Stimulated activated CD4-positive, alpha-beta T cell treated with anti-CD3 and anti-CD28 coated beads, Interleukin-2, amount 100 ng/mL, for 24 hours (primary cell): ENCODE results near the gene RGL1.

Experiments used
- DNase-seq, 2 donors: peaks; one replicate each; pipeline ENCODE4 v3.0.0-alpha.2; 2020

RGL1 gene

GRCh38 chr1:183870351-183871077 lies 65.6 kb downstream of the RGL1 start:
- DNase-seq = no peak

DNA sequence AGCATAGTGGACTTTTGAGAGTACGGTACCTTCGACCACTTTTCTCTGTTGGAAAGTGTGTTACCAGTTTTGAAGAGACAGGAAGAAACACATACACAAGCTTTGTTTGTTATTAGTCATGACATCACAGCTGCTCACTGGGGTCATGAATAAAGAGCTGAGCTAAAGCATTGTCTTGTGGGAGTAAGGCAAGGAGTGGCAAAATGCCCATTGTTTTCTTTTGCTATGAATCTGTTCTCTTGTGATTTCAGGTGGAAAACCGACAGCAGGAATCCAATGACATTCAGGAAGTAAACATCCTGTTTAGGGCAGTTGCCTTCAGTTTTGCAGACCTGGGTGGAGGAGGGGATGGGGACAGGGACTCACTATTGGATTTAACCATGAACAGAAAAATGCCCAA lies 66.2 kb downstream of the RGL1 start:
- DNase-seq = no peak

DNA sequence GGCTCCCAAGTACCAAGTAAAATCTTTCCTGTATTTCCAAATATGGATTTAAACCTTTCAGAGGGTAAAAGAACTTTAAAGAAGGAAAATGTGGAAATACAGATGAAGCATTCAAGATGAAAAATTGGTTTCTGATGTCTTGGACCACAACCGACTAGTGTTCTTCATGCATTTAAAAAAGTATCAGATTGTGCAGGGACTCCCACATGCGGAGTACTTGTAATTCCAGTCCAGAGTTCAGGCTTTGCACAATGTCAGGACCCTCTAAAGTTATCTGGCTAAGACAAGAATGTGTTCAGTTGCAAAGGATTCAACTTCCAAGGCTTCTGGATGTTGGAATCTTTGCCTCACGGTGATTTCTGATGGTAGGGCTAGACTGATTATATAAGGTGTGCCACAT lies 66.7 kb downstream of the RGL1 start:
- DNase-seq = no peak

DNA sequence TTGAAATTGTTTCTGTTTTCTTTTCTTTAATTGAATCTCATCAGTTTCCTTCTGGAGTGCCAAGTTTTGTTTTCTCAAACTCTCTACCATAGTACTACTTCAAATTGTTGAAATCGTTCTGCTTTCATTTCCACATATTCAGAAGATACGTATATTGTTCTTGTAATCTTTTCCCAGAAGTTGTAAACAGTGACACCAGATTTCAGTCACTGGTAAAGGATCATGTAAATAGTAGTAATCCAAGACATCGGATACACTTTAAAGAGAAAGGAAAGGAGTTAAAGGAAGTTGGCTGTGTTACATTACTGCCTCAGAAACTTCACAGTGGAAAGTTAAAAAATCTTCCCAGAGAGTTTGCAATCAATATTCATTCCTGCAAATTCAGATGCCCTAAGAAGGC lies 67.5 kb downstream of the RGL1 start:
- DNase-seq = no peak

GRCh38 chr1:183873642-183874041 lies 68.7 kb downstream of the RGL1 start:
- no peak for DNase-seq

- no peak for DNase-seq
These were observed 71.4 kb downstream of the RGL1 start for GRCh38 chr1:183876309-183876708.

GRCh38 chr1:183877053-183877720 lies 72.3 kb downstream of the RGL1 start:
- no peak for DNase-seq

GRCh38 chr1:183879494-183879893 lies 74.6 kb downstream of the RGL1 start:
- no peak for DNase-seq

- DNase-seq = no peak
These were observed 75.0 kb downstream of the RGL1 start for GRCh38 chr1:183879966-183880365.

DNA sequence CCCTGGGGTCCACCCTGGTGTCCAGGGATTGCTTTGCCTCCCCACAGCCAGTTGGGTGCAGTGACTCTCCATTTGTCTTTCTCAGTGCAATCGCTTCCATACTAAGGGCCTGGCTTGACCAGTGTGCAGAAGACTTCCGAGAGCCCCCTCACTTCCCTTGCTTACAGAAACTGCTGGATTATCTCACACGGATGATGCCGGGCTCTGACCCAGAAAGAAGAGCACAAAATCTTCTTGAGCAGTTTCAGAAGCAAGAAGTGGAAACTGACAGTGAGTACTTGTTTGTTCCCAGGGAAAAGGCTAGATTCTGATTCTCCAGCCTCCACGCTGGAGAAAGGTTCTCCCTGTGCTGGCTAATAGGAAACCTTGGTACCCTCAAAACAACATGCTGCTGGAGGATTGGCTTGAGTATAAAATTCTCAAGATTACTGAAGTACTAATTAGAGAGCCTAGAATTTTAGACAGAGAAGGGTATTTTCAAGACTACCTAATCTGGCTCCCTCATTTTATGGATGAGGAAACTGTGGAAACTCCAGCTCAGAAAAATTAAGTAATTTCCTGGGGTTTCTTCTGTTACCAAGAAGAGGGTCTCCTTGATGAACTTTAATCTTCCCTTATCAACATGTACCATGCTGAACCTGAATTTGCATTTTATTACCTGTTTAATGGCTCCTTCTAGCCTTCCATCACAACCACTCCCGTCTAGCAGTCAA lies 75.8 kb downstream of the RGL1 start:
- DNase-seq = no peak

- no peak for DNase-seq
These were observed 76.6 kb downstream of the RGL1 start for GRCh38 chr1:183881387-183882131.

GRCh38 chr1:183882335-183883167 lies 77.6 kb downstream of the RGL1 start:
- no peak for DNase-seq

- no peak for DNase-seq
These were observed 78.7 kb downstream of the RGL1 start for GRCh38 chr1:183883623-183884022.

DNA sequence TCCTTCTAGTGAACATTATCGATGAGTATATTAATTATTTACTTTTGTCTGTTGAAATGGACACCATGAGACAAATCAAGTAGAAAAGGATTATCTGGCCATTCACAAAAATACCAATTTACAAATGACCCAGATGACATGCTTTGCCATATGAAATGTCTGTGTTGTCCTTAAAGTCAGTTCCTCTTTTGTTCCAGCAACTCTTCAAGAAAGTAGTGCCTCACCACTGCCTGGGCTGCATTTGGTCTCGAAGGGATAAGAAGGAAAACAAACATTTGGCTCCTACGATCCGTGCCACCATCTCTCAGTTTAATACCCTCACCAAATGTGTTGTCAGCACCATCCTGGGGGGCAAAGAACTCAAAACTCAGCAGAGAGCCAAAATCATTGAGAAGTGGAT lies 79.6 kb downstream of the RGL1 start:
- DNase-seq = no peak

- no peak for DNase-seq
These were observed 80.3 kb downstream of the RGL1 start for GRCh38 chr1:183885142-183885735.

- no peak for DNase-seq
These were observed 81.3 kb downstream of the RGL1 start for GRCh38 chr1:183886083-183886828.

DNA sequence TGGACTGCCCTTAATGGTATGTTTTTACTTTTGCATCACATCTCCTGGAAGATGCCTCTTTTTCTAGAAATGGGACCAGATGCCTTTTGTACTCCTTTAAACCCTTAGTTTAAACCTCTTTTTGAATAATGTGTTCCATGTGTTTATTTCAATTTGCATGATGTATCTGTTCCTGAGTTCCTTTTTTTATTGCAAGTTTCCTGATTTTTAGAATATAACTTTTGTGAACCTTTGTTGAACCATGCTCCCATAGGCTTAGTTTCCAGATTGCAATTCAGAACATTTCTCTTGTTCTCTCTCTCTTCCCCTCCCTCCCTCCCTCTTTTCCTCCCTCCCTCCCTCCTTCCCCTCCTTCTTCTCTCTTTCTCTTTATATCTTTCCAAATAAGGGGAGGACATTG lies 81.9 kb downstream of the RGL1 start:
- DNase-seq = no peak

GRCh38 chr1:183887826-183888819 lies 83.2 kb downstream of the RGL1 start:
- no peak for DNase-seq

DNA sequence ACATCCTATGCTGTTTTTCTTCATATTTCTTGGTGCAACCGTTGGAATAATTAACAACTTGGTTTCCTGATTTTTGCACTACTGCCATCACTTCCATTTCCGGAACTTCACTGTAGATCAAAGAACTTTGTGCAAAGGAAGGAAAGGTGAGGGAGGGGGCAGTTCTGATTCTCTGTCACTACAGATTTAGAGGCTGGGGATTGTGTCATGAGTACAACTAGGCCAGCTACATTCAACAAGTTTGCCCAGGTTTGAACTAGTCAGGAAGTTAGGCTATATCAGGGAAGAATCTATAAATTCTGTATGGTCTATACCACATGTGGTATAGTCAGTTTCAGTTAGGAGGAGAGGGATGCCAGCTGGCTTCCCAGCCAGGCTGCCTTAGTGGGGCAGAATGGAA lies 84.2 kb downstream of the RGL1 start:
- no peak for DNase-seq
